Esophagus muscularis mucosa (tissue), 4 donors: ENCODE results near the gene SLC25A41. TPM values are rescaled to one million over a fixed set of nuclear protein-coding genes. Genes with fewer than 3 reads are reported as not detected.
A peak's percentile ranks its signal among the peaks of the same experiment; 100 is the strongest.

Experiments used
- DNase-seq: peaks from one replicate; pipeline ENCODE4 v3.0.0-alpha.2; 2017; ENCODE audit errors: extremely low spot score
- H3K27ac ChIP-seq, 4 donors: fragments of 200-600 bp; sonication (generic); replicated peaks in 1 of 4; 1 replicate in 3 of 4; 2 replicates in 1 of 4; pipeline ENCODE4 v1.5.1; 2016 to 2019; ENCODE audit warnings: mild to moderate bottlenecking in 1 of 4
- H3K27me3 ChIP-seq, 4 donors: fragments of 200-600 bp; sonication (generic); one replicate each; pipeline versions ENCODE4 v1.5.1 to v1.6.0; 2016 to 2019
- H3K36me3 ChIP-seq, 4 donors: fragments of 200-600 bp; sonication (generic); one replicate each; pipeline ENCODE4 v1.5.1; 2016 to 2019
- H3K4me1 ChIP-seq, 4 donors: fragments of 200-600 bp; sonication (generic); one replicate each; pipeline ENCODE4 v1.5.1; 2016 to 2019
- H3K4me3 ChIP-seq, 4 donors: fragments of 200-600 bp; sonication (generic); 1 replicate in 2 of 4; 2 replicates in 2 of 4; pipeline ENCODE4 v1.5.1; 2016 to 2019; ENCODE audit warnings: mild to moderate bottlenecking in 4 of 4, moderate library complexity in 1 of 4
- H3K9me3 ChIP-seq, 4 donors: fragments of 200-600 bp; sonication (generic); 1 replicate in 3 of 4; 2 replicates in 1 of 4; pipeline ENCODE4 v1.5.1; 2016 to 2019
- CTCF ChIP-seq, 3 experiments: fragments of 200-600 bp in 2 of 3; fragments of 450-650 bp in 1 of 3; sonication (generic) in 2 of 3; IDR thresholded peaks; one replicate each; pipeline ENCODE4 v1.5.1; 2017 to 2019; ENCODE audit warnings: antibody characterized with exemption in 3 of 3, mild to moderate bottlenecking in 2 of 3, moderate library complexity in 1 of 3
- EP300 ChIP-seq: sonication (generic); formaldehyde crosslinking; IDR thresholded peaks from one replicate; pipeline ENCODE4 v1.6.1; 2017; ENCODE audit warnings: antibody characterized with exemption
- POLR2A ChIP-seq: fragments of 450-650 bp; IDR thresholded peaks from one replicate; pipeline ENCODE4 v1.6.1; 2017; ENCODE audit warnings: antibody characterized with exemption, moderate library complexity, mild to moderate bottlenecking, low read depth
- POLR2AphosphoS5 ChIP-seq, 2 donors: sonication (generic); formaldehyde crosslinking; IDR thresholded peaks; one replicate each; pipeline ENCODE4 v1.6.1; 2017; ENCODE audit warnings: antibody characterized with exemption in 2 of 2
- WGBS: methylation state at CpG from one replicate; pipeline ENCODE4 v1.1.5; 2018; 5-methylcytosine and 5-hydroxymethylcytosine counted together
- intact Hi-C: fragments of 100-400 bp; cut with DNase I; formaldehyde crosslinking; loops from one replicate; pipeline ENCODE4 v1.15.1; 2023
- total RNA-seq, 4 donors: library from RNA; depleted of rRNA; stranded (reverse); fragments of >200 nt; gene quantifications; one replicate each; pipeline versions ENCODE4 v1.1.0 to v1.2.1, GENCODE V29; 2016

SLC25A41 gene
- total RNA-seq: 1 to 10 TPM in 1 of 4 donors, under 1 TPM in 2, not detected in 1; 0.32 to 2.4 (median 0.66) TPM

GRCh38 chr19:6433663-6434062 is at the start of gene SLC25A41:
TSS of gene SLC25A41 (minus strand) at chr19:6433763. CDS start at chr19:6433693, 70 bp downstream.
- H3K4me1 ChIP-seq: no peaks in the 10 kb centered on the region
- intact Hi-C loops: no loop called here
- H3K9me3 ChIP-seq: no peaks in the 10 kb centered on the region
- H3K27ac ChIP-seq: no peak within 1 kb of the TSS
- no peak for DNase-seq
- no peak for TF ChIP-seq POLR2AphosphoS5 (IDR thresholded peaks at IDR 0.05)
- TF ChIP-seq CTCF (IDR thresholded peaks at IDR 0.05): no peak
- TF ChIP-seq EP300: no peak
- TF ChIP-seq POLR2A: no peak
- no peaks in the 10 kb centered on the region for H3K27me3 ChIP-seq
- H3K4me3 ChIP-seq: no peak within 1 kb of the TSS
- peaks cover 0 to 18% (median 3%) of the 10 kb centered on the region in 4 donors for H3K36me3 ChIP-seq
- WGBS: 93% methylated on average over 10 of the region's 10 CpGs

- intact Hi-C loops: no loop called here
- Histone ChIP-seq H3K4me3 (no peak overlapping the region), H3K36me3 (no peaks in the 10 kb centered on the region), H3K9me3 (no peaks in the 10 kb centered on the region), H3K4me1 (no peaks in the 10 kb centered on the region), H3K27ac (no peak overlapping the region), H3K27me3 (peaks cover 0 to 72% (median 4%) of the 10 kb centered on the region in 4 donors)
- WGBS: 48% methylated on average over 3 of the region's 3 CpGs
- no peak for TF ChIP-seq EP300
- TF ChIP-seq POLR2AphosphoS5 (IDR thresholded peaks at IDR 0.05): no peak
- no peak for TF ChIP-seq CTCF (IDR thresholded peaks at IDR 0.05)
- TF ChIP-seq POLR2A: no peak
- DNase-seq: no peak
Observed at GRCh38 chr19:6483235-6483634, 49.7 kb upstream of the SLC25A41 start.

- DNase-seq: no peak
- H3K27ac ChIP-seq: no peak overlapping the region
- H3K4me1 ChIP-seq: no peaks in the 10 kb centered on the region
- intact Hi-C loops: no loop called here
- no peaks in the 10 kb centered on the region for H3K9me3 ChIP-seq
- TF ChIP-seq EP300 (no peak), CTCF (IDR thresholded peaks at IDR 0.05) (no peak), POLR2A (no peak), POLR2AphosphoS5 (IDR thresholded peaks at IDR 0.05) (no peak)
- H3K27me3 ChIP-seq: peaks cover 0 to 74% (median 6%) of the 10 kb centered on the region in 4 donors
- H3K36me3 ChIP-seq: no peaks in the 10 kb centered on the region
- 96% methylated on average over 8 of the region's 8 CpGs for WGBS
- no peak overlapping the region for H3K4me3 ChIP-seq
Observed at GRCh38 chr19:6482343-6482686, 48.8 kb upstream of the SLC25A41 start.

- Histone ChIP-seq H3K4me1 (peaks cover 3 to 5% (median 4%) of the 10 kb centered on the region in 4 donors), H3K36me3 (no peaks in the 10 kb centered on the region), H3K4me3 (peak within 1 kb of the TSS; percentile 22 to 44 (median 30)), H3K27ac (no peak within 1 kb of the TSS), H3K27me3 (peaks cover under 1 to 74% (median 10%) of the 10 kb centered on the region in 4 donors), H3K9me3 (no peaks in the 10 kb centered on the region)
- DNase-seq: no peak
- TF ChIP-seq EP300 (no peak), CTCF (IDR thresholded peaks at IDR 0.05) (peak; percentile 28 to 45 (median 29))
- WGBS: 51% methylated on average over 16 of the region's 24 CpGs
- intact Hi-C loops: no loop called here
Observed at GRCh38 chr19:6481541-6482342, 48.2 kb upstream of the SLC25A41 start, which contains the start of gene DENND1C. TSS of gene DENND1C (minus strand) at chr19:6481787. CDS start at chr19:6481695, 92 bp downstream.
